ENCODE results near the gene LAMA4.

The LAMA4 gene

GRCh38 chr6:112225691-112226090 lies 28.7 kb downstream of the LAMA4 start:
- TF ChIP-seq EZH2phosphoT487 (conservative IDR thresholded peaks at IDR 0.05; ENCODE audit: low read length) (no peak), CTCF (IDR thresholded peaks at IDR 0.05; ENCODE audit: insufficient read depth, low read length, poor library complexity, severe bottlenecking) (no peak)

GRCh38 chr6:112224088-112224487 lies 30.3 kb downstream of the LAMA4 start:
- Histone ChIP-seq H3K36me3 (ENCODE audit: low read length) (no peaks in the 10 kb centered on the region), H3K9me2 (replicated peaks; ENCODE audit: insufficient read depth, low read length) (no peaks in the 10 kb centered on the region), H3K9ac (ENCODE audit: low read length) (no peak overlapping the region), H3K9me3 (ENCODE audit: insufficient read depth, low read length) (no peaks in the 10 kb centered on the region), H3K27me3 (ENCODE audit: low read length) (no peaks in the 10 kb centered on the region), H4K20me1 (ENCODE audit: low read depth, low read length) (no peaks in the 10 kb centered on the region), H3K27ac (ENCODE audit: low read depth, low read length) (no peak overlapping the region), H3K4me2 (ENCODE audit: low read depth, low read length, poor library complexity, severe bottlenecking) (no peak overlapping the region), H3K4me3 (ENCODE audit: insufficient read depth, low read length, poor library complexity, severe bottlenecking) (no peak overlapping the region), H3F3A (ENCODE audit: insufficient read depth) (no peaks in the 10 kb centered on the region), H3K79me2 (ENCODE audit: insufficient read depth, low read length) (no peaks in the 10 kb centered on the region), H2AFZ (ENCODE audit: low read depth, low read length, severe bottlenecking) (no peak overlapping the region)
- TF ChIP-seq EZH2phosphoT487 (conservative IDR thresholded peaks at IDR 0.05; ENCODE audit: low read length) (no peak), CTCF (IDR thresholded peaks at IDR 0.05; ENCODE audit: insufficient read depth, low read length, poor library complexity, severe bottlenecking) (no peak)

More at GRCh38 chr6:112225691-112226090, 28.7 kb downstream of the LAMA4 start:
- Histone ChIP-seq H3K9me3 (ENCODE audit: insufficient read depth, low read length) (no peaks in the 10 kb centered on the region), H3K9me2 (replicated peaks; ENCODE audit: insufficient read depth, low read length) (no peaks in the 10 kb centered on the region), H4K20me1 (ENCODE audit: low read depth, low read length) (no peaks in the 10 kb centered on the region), H2AFZ (ENCODE audit: low read depth, low read length, severe bottlenecking) (no peak overlapping the region), H3K36me3 (ENCODE audit: low read length) (no peaks in the 10 kb centered on the region), H3K27ac (ENCODE audit: low read depth, low read length) (no peak overlapping the region), H3K79me2 (ENCODE audit: insufficient read depth, low read length) (no peaks in the 10 kb centered on the region), H3F3A (ENCODE audit: insufficient read depth) (no peaks in the 10 kb centered on the region), H3K4me2 (ENCODE audit: low read depth, low read length, poor library complexity, severe bottlenecking) (no peak overlapping the region), H3K9ac (ENCODE audit: low read length) (no peak overlapping the region), H3K27me3 (ENCODE audit: low read length) (no peaks in the 10 kb centered on the region), H3K4me3 (ENCODE audit: insufficient read depth, low read length, poor library complexity, severe bottlenecking) (no peak overlapping the region)

DNA sequence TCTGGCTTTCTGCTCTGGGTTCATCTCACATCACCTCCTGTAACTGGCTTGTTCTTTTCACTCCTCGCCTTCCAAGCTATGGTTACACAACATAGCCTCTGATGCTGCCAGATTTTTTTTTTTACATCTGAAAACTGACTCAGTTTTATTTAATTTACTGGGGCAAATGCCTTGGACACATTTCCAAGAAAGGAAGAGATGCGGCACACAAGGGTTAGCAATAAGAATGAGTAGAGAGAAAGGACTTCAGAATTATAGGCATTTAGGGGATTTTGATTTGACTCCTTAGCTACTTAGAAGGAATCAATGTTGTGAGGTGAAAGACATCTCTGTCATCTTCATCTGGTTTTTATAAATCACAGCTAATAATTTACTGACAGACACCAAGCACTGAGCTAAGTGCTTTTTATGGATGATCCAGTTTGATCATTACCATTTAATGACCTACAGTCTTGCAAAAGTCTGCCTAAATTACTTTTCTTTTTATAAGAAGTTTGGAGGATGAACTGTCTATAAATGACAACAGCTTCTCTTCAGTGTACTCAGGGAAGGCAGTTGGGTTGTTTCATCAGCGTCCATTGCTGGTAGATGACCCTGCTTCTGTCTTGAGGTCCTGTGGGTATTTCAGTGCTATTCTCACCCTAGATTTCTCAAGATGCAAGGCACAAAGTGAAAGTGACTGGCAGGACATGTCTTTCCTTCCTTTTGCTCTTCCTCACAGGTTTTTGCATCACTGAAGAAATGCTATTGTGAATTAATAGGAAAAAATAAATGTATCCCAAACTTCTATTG lies 31.1 kb downstream of the LAMA4 start:
- no peaks in the 10 kb centered on the region for H3K9me3 ChIP-seq (ENCODE audit: insufficient read depth, low read length)
- no peak overlapping the region for H3K4me3 ChIP-seq (ENCODE audit: insufficient read depth, low read length, poor library complexity, severe bottlenecking)
- H3K9ac ChIP-seq (ENCODE audit: low read length), result no peak overlapping the region
- no peaks in the 10 kb centered on the region for H3K36me3 ChIP-seq (ENCODE audit: low read length)
- H3K79me2 ChIP-seq (ENCODE audit: insufficient read depth, low read length), result no peaks in the 10 kb centered on the region
- H3K4me2 ChIP-seq (ENCODE audit: low read depth, low read length, poor library complexity, severe bottlenecking), result no peak overlapping the region
- no peaks in the 10 kb centered on the region for H3F3A ChIP-seq (ENCODE audit: insufficient read depth)
- no peaks in the 10 kb centered on the region for H3K27me3 ChIP-seq (ENCODE audit: low read length)
- no peaks in the 10 kb centered on the region for H4K20me1 ChIP-seq (ENCODE audit: low read depth, low read length)
- no peak overlapping the region for H2AFZ ChIP-seq (ENCODE audit: low read depth, low read length, severe bottlenecking)
- no peak overlapping the region for H3K27ac ChIP-seq (ENCODE audit: low read depth, low read length)
- TF ChIP-seq CTCF (IDR thresholded peaks at IDR 0.05; ENCODE audit: insufficient read depth, low read length, poor library complexity, severe bottlenecking) (no peak), EZH2phosphoT487 (conservative IDR thresholded peaks at IDR 0.05; ENCODE audit: low read length) (no peak)
- no peaks in the 10 kb centered on the region for H3K9me2 ChIP-seq (replicated peaks; ENCODE audit: insufficient read depth, low read length)
